Measurements from ENCODE around the gene SDS.

GRCh38 chr12:113425960-113426453, 22.3 kb upstream of the SDS start:
- no peak for TF ChIP-seq EZH2 (IDR thresholded peaks at IDR 0.05)
- no peak for TF ChIP-seq POLR2AphosphoS5 (IDR thresholded peaks at IDR 0.05; ENCODE audit: borderline replicate concordance, low read depth, low read length)

Measured in SK-N-MC (cell line).